LNCaP clone FGC (cell line): ENCODE data around the gene RABL6.

ENCODE experiments used
- DNase-seq: peaks from one replicate; pipeline ENCODE4 v3.0.0-alpha.2; 2011; ENCODE audit warnings: low read depth
- H3K4me3 ChIP-seq: 2 replicates; pipeline ENCODE4 v1.5.1; 2011; ENCODE audit warnings: mild to moderate bottlenecking, low read depth, low read length, control low read depth
- TF ChIP-seq, protein P1 (sequence below): IDR thresholded peaks from 2 replicates; pipeline ENCODE4 v1.5.1; 2012; ENCODE audit warnings: mild to moderate bottlenecking; ENCODE audit not compliant: control insufficient read depth, insufficient read depth; ENCODE audit errors: extremely low read depth

Gene RABL6

DNA sequence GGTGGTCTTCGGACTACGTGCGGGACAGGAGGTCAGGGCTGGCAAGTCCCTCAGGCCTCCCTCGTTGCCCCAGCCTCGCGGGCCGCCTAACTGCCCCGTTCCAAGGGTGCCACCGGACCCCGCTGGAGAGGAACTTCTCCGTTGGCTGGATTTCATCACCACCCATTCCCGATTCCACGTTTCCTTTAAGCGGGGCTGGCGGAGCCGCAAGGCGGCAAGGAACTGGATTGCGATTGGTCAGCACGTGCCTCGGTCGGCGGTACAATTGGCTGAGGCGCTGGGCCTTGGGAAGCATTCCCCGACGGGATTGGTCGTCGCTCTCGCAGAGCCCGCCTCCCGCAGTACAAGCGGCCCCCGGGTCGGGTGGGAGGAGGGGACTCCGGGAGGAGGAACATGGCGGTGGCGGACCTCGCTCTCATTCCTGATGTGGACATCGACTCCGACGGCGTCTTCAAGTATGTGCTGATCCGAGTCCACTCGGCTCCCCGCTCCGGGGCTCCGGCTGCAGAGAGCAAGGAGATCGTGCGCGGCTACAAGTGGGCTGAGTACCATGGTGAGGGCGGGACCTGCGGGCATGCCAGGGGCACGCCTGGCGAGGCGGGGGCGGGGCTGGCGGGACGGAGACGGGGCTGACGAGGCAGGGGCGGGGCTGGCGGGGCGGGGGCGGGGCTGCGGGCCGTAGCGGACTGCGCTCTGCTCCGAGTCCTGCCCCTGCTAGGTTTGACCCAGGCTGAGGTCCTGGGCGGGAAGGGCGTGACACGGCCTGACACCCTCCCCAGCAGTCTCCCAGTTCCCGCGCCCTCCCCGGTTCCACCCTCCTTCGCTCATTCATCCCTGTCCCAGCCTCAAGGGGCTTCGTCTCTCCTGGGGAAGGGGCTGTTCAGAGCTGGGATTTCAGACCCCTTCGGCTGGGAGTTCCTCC, 41.6 kb downstream of the RABL6 start, which contains the start of gene PHPT1:
PHPT1 (plus strand) TSS at position 372 of the 922 bp plus-strand sequence; CDS start at position 394, 22 bp downstream.
- DNase-seq = peak; percentile 97
- TF ChIP-seq, protein P1, sequence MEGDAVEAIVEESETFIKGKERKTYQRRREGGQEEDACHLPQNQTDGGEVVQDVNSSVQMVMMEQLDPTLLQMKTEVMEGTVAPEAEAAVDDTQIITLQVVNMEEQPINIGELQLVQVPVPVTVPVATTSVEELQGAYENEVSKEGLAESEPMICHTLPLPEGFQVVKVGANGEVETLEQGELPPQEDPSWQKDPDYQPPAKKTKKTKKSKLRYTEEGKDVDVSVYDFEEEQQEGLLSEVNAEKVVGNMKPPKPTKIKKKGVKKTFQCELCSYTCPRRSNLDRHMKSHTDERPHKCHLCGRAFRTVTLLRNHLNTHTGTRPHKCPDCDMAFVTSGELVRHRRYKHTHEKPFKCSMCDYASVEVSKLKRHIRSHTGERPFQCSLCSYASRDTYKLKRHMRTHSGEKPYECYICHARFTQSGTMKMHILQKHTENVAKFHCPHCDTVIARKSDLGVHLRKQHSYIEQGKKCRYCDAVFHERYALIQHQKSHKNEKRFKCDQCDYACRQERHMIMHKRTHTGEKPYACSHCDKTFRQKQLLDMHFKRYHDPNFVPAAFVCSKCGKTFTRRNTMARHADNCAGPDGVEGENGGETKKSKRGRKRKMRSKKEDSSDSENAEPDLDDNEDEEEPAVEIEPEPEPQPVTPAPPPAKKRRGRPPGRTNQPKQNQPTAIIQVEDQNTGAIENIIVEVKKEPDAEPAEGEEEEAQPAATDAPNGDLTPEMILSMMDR = no peak
- H3K4me3 ChIP-seq = peak within 1 kb of the TSS; percentile 99

DNA sequence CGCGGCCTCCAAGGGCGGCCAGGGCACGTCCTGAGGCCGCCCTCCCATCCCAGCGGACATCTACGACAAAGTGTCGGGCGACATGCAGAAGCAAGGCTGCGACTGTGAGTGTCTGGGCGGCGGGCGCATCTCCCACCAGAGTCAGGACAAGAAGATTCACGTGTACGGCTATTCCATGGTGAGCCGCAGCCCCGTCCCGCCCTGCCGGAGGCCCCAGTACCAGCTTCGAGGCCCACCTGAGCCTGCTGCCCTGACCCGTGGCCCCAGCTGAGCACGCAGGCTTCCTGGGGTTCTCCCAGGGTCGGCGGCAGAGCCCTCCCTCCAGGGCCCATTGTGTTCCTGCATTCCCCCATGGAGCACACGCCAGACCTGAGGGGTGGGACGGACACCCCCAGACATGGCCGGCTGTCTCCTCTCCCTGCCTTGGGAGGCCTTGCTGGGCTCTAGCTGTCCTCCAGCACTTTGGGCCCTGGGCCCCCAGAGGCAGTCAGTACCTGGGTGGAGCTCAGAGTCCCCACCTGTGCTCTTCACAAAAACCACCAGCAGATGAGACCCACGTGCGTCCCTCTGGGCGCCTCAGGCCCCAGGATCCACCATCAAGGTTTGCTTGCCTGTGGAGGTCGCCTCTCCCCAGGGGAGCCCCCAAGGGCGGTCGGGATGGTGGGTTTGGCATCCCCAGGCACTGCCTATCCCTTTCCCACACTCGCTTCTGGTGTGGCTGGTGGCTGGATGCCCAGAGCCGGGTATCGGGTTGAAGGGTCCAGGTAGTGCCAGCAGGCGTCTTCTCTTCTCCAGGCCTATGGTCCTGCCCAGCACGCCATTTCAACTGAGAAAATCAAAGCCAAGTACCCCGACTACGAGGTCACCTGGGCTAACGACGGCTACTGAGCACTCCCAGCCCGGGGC, 42.5 kb downstream of the RABL6 start:
- H3K4me3 ChIP-seq = peak overlapping the region; percentile 99
- DNase-seq = no peak
- TF ChIP-seq, protein P1 = no peak

GRCh38 chr9:136850866-136851775, 43.4 kb downstream of the RABL6 start:
- TF ChIP-seq, protein P1 = no peak
- no peak for DNase-seq
- no peak overlapping the region for H3K4me3 ChIP-seq

DNA sequence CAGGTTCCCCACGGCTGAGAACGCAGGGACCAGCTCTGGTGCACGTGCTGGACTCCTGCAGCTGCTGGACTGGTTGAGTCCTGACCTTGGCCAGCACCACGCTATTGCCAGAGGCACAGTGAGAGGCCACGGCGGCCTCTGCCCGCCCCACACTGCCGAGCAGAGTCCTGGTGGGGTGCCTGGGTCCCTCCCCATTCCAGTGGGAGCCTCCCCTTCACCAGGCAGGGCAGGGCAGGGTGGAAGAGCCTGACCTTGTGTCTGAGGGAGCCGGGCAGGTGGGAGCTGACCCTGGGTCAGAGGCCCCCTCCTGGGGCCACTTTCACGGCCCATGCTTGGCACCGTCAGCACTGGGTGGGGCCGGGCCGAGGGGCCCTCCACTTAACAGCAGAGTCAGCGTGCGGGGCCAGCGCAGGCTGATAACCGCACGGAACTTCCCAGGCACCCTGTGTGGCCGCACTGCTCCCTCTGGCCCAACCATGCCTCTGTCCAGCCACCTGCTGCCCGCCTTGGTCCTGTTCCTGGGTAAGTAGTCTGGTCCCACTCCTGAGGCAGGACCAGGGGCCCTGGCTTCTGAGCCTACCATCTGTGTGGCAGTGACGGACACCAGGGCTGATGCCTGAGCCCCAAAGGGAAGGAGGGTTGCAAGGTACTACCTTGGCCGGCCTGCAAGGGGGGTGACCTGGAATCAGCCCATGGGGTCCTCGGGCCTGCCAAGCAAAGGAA, 44.4 kb downstream of the RABL6 start, which contains the start of gene MAMDC4:
MAMDC4 (plus strand) TSS at position 406 of the 723 bp plus-strand sequence; CDS start at position 477, 71 bp downstream.
- no peak for DNase-seq
- no peak within 1 kb of the TSS for H3K4me3 ChIP-seq
- TF ChIP-seq, protein P1 = no peak

DNA sequence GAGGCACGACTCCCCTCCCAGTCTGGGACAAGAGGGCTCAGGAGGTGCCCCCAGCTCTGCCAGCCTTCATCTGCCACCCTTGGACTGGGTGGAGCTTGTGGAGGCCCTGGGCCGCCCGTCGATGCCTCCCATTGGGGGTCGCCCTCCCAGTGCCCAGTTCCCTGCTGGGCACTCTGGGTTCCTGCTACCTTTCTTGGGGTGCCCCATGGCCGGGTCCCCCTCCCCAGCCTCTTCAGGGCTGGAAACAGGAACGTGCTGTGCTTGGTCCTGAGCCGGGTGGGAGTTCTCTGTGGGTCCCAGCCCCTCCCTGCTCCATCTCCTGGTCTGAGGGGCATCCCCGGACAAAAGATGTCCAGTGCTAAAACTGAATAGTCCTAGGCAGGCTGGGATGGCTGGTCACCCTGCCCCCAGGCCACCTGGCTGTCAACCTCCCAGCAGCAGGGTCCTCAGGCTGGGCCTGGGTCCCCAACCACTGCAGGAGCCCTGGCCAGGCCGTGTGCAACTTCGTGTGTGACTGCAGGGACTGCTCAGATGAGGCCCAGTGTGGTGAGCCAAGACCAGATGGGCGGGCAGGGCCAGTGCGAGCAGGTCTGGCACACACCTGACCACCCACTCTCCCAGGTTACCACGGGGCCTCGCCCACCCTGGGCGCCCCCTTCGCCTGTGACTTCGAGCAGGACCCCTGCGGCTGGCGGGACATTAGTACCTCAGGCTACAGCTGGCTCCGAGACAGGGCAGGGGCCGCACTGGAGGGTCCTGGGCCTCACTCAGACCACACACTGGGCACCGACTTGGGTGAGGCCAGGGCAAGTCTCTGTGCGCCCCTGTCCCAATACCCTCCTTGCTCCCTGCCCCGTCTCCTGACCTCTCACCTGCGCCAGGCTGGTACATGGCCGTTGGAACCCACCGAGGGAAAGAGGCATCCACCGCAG, 45.2 kb downstream of the RABL6 start:
- H3K4me3 ChIP-seq = no peak overlapping the region
- TF ChIP-seq, protein P1 = no peak
- no peak for DNase-seq
